ENCODE results near the gene TSTD1.

- TF ChIP-seq CTCF (IDR thresholded peaks at IDR 0.05), result no peak
- TF ChIP-seq EP300 (IDR thresholded peaks at IDR 0.05), result no peak
These were observed 30.5 kb upstream of the TSTD1 start for GRCh38 chr1:161069241-161069640.

Data from ovary (tissue), 3 donors.